GM10266 (cell line): ENCODE results near the gene FOXA3.
"Not testable (repeated sequence)": the region's sequence is repeated elsewhere in the genome, so short reads cannot be mapped to it uniquely, and the experiment has no call there.

Experiments
- DNase-seq: peaks from one replicate; pipeline ENCODE4 v3.0.0; 2012; ENCODE audit errors: extremely low spot score
- TF ChIP-seq, protein P1 (sequence below): IDR thresholded peaks from 2 replicates; pipeline ENCODE4 v1.5.1; 2012; ENCODE audit warnings: mild to moderate bottlenecking, low read depth; ENCODE audit not compliant: control insufficient read depth, insufficient read depth; ENCODE audit errors: missing control alignments

Gene FOXA3

GRCh38 chr19:45865269-45865948 lies 1.3 kb downstream of the FOXA3 start:
- TF ChIP-seq, protein P1, sequence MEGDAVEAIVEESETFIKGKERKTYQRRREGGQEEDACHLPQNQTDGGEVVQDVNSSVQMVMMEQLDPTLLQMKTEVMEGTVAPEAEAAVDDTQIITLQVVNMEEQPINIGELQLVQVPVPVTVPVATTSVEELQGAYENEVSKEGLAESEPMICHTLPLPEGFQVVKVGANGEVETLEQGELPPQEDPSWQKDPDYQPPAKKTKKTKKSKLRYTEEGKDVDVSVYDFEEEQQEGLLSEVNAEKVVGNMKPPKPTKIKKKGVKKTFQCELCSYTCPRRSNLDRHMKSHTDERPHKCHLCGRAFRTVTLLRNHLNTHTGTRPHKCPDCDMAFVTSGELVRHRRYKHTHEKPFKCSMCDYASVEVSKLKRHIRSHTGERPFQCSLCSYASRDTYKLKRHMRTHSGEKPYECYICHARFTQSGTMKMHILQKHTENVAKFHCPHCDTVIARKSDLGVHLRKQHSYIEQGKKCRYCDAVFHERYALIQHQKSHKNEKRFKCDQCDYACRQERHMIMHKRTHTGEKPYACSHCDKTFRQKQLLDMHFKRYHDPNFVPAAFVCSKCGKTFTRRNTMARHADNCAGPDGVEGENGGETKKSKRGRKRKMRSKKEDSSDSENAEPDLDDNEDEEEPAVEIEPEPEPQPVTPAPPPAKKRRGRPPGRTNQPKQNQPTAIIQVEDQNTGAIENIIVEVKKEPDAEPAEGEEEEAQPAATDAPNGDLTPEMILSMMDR: no peak
- no peak for DNase-seq

GRCh38 chr19:45866400-45867176 lies 2.5 kb downstream of the FOXA3 start:
- no peak for DNase-seq
- TF ChIP-seq, protein P1: no peak

DNA sequence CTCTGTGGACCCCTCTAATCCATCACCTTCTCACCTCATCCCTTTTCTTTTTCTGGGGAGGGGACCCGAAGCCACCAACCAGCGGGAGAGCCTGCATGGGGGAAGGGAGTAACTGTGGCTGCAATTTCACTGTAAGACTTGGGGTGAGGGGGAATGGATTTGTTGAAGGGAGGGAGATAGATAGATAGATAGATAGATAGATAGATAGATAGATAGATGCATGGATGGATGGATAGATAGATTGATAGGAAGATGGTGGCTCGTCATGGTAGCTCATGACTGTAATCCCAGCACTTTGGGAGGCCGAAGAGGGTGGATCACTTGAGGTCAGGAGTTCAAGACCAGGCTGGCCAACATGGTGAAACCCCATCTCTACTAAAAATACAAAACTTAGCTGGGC lies 3.1 kb downstream of the FOXA3 start:
- not testable (repeated sequence) for DNase-seq

DNA sequence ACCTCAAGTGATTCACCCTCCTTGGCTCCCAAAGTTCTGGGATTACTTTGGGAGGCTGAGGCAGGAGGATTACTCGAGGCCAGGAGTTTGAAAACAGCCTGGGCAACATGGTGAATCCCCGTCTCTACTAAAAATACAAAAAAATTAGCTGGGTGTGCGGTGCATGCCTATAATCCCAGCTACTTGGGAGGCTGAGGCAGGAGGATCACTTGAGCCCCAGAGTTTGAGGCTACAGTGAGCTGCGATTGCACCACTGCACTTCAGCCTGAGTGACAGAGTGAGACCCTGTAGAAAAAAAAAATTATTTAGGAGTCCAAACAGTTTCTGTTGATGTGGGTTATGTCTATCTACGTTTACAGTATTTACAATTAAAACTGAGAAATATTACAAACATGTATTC lies 6.7 kb downstream of the FOXA3 start:
- TF ChIP-seq, protein P1: no peak
- DNase-seq: no peak

DNA sequence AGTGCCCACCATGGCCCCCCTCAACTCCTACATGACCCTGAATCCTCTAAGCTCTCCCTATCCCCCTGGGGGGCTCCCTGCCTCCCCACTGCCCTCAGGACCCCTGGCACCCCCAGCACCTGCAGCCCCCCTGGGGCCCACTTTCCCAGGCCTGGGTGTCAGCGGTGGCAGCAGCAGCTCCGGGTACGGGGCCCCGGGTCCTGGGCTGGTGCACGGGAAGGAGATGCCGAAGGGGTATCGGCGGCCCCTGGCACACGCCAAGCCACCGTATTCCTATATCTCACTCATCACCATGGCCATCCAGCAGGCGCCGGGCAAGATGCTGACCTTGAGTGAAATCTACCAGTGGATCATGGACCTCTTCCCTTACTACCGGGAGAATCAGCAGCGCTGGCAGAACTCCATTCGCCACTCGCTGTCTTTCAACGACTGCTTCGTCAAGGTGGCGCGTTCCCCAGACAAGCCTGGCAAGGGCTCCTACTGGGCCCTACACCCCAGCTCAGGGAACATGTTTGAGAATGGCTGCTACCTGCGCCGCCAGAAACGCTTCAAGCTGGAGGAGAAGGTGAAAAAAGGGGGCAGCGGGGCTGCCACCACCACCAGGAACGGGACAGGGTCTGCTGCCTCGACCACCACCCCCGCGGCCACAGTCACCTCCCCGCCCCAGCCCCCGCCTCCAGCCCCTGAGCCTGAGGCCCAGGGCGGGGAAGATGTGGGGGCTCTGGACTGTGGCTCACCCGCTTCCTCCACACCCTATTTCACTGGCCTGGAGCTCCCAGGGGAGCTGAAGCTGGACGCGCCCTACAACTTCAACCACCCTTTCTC lies 8.2 kb downstream of the FOXA3 start:
- TF ChIP-seq, protein P1: no peak

GRCh38 chr19:45873219-45873772 lies 9.2 kb downstream of the FOXA3 start:
- TF ChIP-seq, protein P1: no peak
- no peak for DNase-seq

More for the DNA sequence above, 8.2 kb downstream of the FOXA3 start:
- no peak for DNase-seq

DNA sequence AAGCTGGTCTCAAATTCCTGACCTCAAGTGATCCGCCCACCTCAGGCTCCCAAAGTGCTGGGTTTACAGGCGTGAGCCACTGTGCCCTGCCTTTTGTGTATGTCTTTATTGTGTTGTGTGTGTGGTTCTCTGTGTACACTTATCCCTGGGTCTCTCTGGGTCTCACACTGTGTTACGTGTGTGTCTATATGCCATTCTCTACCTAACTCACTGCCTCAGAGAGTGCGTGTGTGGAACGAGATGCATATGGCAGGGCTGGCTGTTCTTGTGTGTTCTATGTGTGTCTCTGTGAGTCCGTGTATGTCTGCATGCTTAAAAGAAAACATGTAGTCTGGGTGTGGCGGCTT lies 10.5 kb downstream of the FOXA3 start:
- DNase-seq: no peak
- TF ChIP-seq, protein P1: no peak
